HG03457 (cell line): Measurements from ENCODE around the gene GALNT2.
A peak's percentile ranks its signal among the peaks of the same experiment; 100 is the strongest.

ENCODE experiments used
- ATAC-seq: cut with Tn5 transposase; IDR thresholded peaks from one replicate; pipeline ENCODE4 v1.9.1; 2021; ENCODE audit warnings: moderate number of reproducible peaks; ENCODE audit not compliant: unreplicated experiment

Gene GALNT2

DNA sequence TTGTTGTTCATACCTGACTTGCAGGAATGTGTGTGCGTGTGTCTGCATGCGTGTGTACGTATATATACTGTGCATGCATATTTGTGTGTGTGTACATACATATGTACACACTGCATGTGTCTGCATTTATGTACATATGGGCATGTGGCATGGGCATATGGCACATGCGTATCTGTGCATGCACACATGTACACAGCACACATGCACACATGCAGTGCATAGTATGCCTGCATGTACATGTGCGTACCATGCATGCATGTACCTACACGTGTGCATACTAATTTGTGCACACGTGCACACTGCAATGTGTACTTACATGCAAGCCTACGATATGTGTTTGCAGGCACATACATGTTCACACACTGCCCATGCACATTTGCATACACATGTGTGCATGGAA, 43.9 kb downstream of the GALNT2 start:
- ATAC-seq: no peak

DNA sequence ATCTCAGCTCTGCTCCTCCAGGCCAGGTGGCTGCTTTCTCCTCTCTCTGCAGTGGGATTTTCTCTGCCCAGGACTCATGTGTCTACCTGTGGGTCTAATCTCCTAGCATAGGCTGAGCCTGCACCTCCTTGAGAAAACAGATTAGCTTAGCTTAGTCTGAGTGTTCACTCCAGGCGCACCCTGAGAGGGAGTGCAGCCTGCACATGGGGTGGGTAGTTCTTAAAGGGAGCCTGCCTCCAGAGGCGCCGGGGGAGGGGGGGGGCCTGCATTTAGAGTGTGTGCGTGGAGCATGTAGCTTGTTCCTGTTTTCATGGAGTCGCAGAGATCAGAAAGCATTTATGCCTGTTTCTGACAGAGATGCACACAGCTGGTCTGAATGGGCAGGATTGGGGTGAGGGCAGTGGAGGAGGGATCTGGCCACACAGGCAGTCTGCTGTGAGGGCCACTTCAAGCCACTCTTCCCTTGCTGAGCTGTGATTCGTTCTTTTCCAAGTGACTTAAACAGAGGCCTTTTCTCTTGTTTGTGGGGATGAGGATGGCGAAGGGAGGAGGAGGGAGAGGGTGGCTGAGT, 45.2 kb downstream of the GALNT2 start:
- ATAC-seq: no peak

DNA sequence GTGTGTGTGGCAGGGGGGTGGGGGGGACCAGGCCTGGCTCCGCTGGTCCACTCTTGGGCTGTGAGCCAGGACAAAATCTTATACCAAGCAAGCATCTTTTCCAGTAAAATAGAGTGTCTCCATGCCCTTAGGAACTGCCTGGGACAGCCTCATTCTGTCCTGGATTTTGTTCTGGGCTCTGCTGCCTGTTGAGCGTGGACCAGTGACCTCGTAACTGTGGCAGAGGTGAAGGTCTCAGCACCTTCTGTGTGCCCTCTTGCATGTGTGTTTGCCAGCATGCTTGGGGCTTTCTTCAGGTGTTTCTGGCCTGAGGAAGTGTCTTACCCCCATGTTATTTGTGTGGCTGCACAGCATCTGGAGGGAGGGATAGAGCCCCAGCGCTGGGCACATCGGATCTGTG, 45.7 kb downstream of the GALNT2 start:
- no peak for ATAC-seq

DNA sequence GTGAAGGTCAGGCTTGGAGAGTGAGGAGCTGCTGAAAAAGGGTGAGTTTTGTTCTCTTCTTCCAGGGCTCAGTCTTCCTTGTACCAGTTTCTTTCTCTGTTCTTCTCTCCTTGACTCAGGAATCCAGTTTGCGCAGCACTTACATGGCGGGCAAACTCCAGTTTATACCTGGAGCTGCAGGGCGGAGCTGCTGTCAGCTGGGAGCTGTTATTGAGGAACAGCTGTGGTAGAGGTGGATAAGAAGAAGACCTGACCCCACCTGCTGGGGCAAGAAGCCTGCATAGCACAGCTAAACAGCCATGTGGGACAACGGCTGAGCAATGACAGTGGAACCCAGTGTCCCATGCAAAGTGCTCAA, 46.2 kb downstream of the GALNT2 start:
- ATAC-seq: no peak

DNA sequence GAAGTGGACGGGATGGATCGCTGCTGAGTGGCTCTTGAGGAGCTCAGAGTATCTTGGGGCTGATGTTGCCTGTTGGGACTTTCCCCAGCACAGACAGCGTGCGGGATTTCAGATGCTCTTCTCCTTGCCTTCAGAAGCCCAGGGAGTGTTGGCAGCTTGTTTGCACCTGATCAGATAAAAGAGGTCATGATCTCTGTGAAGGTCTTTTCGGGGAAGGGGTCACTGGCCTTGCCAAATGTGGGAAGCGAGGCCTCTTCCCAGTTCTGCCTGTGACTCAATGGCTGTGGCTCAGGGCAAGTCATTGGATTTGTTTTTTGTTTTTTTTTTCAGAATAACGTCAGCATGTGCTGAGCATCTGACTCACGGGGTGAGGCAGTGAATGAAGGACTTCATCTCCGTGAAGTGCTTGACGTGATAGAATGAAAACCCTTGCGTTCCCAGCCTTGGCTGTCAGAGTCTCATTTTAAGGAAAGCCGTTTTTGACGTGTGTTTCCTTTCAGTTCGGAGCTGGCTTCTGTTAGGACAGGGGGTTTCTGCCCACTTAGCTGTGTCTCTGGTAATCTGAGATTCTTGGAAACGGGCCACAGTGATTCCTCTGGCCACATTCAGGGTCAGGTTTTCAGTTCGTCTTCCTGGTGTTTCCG, 46.7 kb downstream of the GALNT2 start:
- ATAC-seq: no peak

DNA sequence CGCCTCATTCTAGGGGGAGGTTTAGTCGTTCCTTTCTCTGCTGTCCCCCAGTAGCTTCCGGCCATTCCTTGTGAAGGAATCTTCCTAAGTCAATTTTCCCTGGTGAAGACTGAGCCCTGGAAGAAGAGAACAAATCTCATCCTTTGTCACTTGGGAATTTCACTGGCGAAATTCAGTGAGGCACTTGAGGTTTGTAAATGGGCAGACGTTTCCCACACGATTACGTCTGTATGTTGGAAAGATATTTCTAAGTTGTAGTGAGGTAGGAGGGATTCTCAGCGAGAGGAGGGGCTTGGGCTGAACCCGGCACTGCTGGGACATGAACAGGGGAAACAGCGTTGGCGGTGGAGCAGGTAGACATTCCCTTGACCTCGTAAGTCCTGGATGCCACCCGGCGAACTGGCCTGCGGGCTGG, 47.2 kb downstream of the GALNT2 start:
- ATAC-seq: no peak

DNA sequence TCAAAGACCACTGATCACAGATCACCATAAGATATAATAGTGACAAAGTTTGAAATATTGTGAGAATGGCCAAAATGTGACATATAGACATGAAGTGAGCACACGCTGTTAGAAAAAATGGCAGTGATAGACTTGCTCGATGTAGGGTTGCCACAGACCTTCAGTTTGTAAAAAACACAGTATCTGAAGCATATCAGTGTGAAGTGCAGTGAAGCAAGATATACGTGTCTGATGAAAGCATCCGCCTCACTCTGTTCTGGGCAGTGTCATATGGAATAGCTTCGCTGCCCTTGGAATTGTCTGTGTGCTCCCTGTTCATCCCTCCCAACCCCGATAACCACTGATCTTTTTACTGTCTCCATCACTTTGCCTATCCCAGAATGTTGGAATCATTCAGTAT, 50.7 kb downstream of the GALNT2 start:
- no peak for ATAC-seq

DNA sequence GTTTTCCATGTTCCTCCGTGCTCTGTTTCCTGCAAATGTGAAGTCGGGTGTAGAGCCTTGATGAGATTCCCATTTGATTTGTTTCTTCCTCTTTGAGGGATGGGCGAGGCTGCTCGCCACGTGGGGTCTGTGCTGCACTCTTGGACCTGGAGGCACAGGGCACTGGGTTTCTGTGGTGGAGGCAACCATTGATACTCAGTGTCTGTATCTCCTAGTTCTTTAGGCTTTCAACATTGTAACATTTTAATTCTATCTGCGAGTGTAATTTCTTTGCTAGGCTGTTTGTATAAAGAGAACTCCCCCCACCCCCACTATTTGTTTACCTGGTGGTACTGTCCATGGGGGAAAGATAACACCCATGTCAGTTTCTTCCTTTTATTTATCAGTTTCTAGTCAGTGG, 52.3 kb downstream of the GALNT2 start:
- ATAC-seq: no peak

DNA sequence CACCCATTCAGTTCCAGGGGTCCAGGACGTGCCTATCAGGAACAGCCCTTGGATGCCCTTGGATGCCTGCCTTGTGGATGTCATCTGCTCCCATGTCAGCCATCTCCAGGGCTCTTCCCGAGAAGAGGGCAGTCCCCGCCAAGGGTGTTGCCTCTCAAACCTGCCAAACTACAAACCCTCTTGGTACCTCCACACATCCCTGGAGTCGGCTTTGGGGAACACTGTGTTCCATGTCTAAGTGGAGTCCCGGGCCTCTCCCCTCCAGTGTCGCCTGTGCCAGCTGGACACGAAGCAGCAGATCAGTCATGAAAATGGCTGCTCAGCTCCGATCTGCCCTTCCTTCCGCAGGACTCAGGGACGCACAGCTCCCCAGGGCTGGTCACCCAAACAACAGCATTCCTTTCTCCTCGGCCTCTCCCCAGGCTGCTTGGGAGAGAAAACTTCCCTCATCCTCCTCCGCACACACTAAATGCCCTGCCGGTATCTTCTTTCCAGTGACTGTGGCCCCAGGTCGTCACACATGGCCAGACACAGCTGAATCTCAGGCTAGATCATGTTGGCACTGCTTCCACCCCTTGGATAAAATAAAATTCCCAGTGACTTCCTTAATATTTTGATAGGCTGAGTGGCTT, 53.4 kb downstream of the GALNT2 start:
- no peak for ATAC-seq

DNA sequence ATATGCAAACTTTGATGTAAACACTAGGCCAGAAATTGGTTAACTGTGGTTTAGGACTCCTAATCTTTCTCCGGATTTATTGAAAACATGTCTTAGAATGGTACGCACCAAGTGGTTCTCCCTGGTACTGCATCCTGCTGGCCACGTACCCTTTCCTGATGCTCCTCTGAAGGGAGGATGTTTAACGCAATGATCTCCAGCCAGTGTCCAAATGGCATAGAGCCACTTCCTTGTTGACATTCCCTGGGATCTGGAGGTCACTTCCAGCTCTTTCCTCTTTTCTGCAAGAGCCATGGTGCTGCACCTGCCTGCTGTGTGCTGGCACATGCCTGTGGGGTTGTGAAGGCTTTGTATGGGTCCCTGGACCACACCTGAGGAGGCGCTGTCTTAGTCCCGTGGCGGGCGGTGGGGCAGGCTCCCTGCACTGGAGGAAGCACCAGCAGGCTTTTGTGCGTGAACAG, 53.9 kb downstream of the GALNT2 start:
- no peak for ATAC-seq

DNA sequence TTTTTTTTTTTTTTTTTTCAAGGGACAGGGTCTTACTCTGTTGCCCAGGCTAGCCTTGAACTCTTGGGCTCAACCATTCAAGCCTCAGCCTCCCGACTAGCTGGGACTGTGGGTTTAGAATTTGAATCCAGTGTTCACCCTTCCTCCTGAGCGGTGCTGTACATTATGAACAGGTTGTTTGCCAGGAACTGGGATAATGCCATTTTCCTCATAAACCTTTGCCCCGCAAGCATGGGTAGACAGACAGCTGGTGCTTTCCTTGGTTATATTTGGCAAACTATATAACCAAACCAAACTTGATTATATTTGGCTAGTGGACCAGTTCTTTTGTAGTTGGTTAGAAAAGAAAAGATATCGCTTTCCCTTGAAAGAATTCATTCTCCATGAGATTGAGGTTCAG, 54.9 kb downstream of the GALNT2 start:
- no peak for ATAC-seq

DNA sequence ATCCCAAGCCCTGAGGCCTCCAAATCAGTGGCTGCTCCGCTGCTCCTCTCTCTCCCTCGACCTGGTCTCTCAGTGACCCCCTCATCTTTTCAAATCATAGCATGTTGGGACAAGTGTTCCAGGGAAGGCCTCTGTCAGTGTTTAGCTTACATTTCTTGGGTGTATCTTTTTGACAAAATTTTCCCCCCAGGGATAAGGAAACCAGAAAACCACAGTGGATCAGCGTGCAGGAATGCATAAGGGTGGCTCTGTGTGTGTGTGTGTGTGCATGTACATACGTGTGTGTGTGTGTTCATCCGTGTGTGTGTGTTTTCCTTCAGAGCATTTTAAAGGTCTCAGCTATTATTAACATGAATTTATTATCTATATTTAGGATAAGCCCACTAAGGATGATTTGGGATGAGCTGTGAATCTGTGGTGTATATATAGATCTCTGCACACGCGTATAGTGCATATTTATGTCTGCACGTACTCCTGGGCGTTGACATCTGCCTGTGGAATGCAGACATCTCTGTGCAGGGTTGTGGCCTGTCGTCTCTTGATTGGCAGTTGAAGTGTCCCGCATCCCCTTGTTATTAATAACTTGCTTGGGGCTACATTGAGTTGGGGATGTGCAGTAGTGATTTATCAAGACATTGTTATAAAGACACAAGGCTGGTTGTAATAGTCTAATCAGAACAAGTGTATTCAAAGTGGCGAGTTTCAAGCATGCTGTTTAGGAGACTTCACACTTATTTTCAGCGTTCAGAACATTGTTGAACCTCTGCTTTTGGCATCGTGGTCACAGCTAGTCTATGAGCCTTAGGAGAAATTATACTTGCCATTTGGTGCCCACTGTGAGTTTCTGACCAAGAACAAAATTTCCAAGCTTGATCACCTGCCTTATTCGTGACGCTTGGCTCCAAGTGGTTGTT, 55.6 kb downstream of the GALNT2 start:
- peak; percentile 2 for ATAC-seq

DNA sequence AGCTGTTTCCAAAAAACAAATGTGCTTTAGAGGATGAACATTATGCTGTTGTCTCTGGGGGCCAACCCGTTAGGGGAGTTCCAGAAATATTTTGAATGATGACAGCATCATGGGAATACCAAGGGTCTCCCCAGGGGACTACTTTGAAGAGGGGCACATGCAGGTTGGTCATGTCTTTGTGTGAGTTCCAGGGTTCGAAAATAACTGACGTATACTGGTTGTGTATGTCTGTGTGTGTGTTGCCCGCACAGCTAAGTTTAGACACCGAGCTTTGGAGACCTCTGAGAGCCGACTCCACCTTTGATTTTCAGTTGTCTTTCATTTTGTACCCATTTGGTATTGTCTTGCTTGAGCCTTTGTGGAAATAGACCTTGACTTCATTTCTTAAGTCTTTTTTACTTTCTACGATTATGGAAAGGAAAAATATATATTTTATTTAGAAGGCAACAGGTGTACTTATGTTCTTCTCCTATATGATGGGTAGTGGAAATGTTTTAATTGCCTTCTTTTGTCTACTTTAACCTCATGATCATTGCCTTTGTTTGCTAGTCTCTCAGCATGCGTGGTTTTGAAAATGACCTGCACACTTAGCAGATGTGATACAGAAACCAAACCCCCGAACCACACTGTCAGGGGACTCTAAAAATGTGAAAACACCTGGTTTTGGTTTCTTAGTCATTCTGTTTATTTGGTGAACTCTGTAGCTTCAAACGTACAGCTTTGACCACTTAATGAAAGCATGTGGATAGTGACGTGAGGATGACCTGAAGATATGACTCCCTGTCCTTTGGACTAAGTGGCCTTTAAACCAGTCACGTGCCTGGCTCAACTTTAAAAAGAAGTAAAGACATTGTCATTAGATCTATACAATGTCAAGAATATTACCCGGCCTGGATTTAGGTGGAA, 56.5 kb downstream of the GALNT2 start:
- ATAC-seq: peak; percentile 66

DNA sequence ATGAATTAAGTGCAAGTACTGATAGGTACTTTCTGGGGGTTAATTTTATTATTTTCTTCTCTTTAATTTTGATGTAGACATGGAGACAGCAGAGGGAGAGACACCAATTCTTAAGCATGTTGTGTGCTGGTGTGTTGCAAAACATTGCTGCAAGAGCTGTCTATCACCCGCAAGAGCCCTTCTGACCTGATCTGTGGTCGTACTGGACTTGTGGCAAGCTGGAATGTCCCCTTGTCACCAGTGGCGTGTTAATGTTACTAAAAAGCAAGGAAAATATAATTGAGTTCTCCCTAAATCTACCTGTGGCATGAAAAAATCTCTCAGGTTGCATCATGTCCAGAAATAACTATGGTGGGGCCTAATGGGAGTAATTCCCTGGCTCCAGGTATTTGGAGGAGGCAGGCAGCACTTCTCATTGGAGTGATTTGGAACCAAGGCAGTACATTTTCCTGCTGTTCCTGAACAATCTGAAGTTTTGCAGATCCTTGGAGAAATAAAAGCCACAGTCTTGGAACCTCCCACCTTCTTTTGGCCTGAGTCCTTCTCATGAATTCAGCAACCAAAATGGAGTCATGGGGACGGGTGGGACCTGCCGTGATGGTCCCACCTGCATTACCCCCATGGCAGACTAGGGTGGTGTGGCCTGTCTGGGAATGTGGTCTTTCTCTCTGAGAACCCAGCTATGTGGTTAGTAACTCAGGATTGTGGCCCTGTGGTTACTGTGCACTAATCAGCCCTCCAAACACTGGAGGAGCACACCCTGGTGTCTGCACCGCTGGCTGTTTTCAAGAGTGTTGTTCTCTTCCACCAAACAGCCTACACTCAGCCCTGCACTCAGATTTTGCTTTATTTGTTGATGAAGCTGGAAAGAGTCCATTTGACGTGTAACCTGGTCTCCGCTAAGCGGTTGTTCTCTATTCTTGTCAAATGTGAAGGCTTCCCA, 57.4 kb downstream of the GALNT2 start:
- no peak for ATAC-seq

DNA sequence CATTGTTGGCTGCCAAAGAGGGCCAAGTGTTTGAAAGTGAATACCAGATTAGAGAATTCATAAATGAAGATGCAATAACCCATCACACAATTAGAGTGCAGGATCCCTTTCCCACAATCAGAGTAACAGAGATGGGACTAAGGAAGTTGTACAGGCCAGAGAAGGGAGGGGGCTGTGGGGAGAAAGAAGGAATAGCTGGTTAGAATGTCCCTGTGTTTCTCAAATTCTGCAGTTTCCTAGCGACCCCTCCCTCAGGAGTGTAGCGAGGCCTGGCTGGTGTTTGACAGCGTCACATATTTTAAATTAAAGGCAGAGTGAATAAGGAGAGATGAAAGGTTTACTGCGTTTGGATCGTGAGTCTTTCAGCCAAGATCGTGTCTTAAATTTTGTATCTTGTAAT, 58.1 kb downstream of the GALNT2 start:
- no peak for ATAC-seq

DNA sequence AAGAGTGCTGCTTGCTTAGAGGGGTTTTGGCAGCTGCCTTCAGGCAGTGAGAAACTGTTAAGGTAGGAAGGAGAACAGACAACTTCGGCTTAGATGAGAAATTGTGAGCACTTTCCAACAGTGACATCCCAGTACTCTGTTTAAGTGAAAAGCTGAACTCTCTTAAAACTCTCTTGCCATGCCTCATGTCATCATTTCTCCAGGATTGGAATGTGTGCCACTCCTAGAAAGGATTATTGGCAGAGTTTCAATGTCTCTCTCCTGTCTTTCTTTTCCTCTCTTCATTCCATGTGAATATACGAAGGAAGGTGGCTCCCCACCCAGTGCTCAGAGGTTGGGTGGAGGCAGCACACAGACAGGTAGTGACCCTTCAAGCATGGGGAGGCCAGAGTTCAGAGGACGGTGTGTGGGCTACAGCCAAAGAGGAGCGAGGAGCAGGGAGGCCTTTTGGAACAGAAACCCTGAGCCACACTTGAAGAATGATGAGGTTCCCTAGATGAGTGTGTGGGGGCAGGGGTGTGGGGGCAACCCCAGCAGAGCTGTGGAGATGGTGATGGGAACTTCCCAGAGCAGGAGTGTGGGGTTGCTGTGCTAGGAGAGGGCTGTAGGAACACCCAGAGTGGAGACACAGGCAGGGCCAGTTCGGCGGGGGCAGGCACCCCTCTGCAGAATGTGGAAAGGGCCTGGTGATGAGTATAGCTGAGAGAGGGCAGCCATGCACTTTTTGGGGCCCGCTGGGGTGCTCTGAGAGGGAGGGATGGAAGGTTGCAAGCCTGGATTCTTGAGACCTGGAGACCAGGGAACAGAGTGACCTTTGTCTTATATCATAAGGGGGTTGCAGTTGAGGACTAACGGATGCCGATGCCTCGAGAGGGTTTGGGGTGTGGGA, 58.8 kb downstream of the GALNT2 start:
- no peak for ATAC-seq

DNA sequence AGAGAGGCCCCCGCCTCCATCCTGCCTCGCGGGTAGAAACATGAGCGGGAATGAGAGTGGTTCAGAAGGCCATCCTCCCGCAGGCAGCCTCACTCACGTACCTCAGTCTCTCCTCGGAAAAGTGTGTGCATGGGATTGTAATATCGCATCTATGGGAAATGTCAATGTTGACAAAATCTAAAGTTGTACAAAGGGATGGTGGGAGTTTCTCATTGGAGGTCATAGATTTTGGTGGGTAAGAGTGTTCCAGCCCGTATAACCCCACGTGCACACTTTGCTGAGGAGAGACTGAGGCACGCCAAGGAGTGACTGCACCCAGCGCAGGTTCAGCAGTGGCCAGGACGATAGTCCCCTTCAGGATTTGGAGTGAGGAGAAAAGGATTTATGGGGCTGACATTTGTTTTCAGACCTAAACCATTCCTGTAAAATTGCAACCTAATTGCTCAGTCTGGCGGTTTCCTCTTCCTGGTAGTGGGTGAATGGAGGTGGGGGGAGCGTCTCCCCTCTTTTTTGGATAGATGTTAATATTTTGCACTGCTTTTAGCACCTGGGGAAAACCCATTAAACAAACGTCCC, 59.6 kb downstream of the GALNT2 start:
- ATAC-seq: no peak
